Measurements from ENCODE around the gene CXCL11. TPM values are rescaled to one million over a fixed set of nuclear protein-coding genes. Genes with fewer than 3 reads are reported as not detected.

CXCL11 gene
- polyA plus RNA-seq, 2 of the 4 experiments (the other 2 are of a cell fraction) = not detected

DNA sequence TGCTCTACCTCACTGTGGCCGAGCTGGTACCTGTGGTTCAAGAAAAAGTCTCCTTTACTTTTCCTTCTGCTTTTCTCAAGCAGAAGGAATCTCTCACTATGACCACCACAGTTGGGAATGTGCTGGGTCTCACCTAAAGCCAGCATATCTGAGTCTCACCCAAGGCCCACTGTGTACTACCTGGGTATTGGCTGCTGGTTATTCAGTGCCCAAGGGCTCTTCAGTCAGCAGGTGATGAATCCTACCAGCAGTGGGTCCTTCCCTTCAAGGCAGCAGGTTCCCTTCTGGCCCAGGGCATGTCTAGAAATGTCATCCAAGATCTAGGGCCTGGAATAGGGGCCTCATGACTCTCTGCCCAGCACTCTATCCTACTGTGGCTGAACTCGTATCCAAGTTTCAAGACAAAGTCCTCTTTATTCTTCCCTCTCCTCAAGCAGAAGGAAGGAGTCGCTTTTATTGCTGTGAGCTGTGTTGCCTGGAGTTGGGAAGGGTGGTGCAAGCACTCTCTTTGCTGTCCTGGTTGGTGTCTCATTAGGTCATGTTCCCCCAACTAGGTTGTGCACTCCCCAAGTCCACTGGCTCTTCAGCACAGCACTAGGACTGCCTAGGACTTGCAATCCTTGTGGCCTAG, 18.7 kb downstream of the CXCL11 start:
- TF ChIP-seq RNF2 (IDR thresholded peaks at IDR 0.05; ENCODE audit: borderline replicate concordance, low read depth) (no peak), MAFK (IDR thresholded peaks at IDR 0.05; ENCODE audit: partially characterized antibody) (no peak), MAZ (IDR thresholded peaks at IDR 0.05; ENCODE audit: borderline replicate concordance, low read depth, low read length) (no peak), GATA3 (IDR thresholded peaks at IDR 0.05; ENCODE audit: borderline replicate concordance) (no peak), ZFP36 (IDR thresholded peaks at IDR 0.05; ENCODE audit: borderline replicate concordance, partially characterized antibody) (no peak), BHLHE40 (IDR thresholded peaks at IDR 0.05; ENCODE audit: low read depth, low read length) (no peak), HDAC2 (IDR thresholded peaks at IDR 0.05) (no peak), CEBPB (IDR thresholded peaks at IDR 0.05) (no peak), NFE2L2 (conservative IDR thresholded peaks at IDR 0.05; ENCODE audit: low read length) (no peak), SREBF2 (IDR thresholded peaks at IDR 0.05) (no peak), REST (IDR thresholded peaks at IDR 0.05) (no peak), HOXA7 (CRISPR knock-in tag; IDR thresholded peaks at IDR 0.05) (no peak)
- 55% methylated on average over 2 of the region's 3 CpGs for WGBS (ENCODE audit: missing lambda C conversion rate)
- no peak for DNase-seq (ENCODE audit: low read depth in 1 of 2, low spot score in 1 of 2)
- Histone ChIP-seq H3K4me3 (no peak overlapping the region), H3K9me3 (no peaks in the 10 kb centered on the region), H3K27ac (no peak overlapping the region), H3K4me2 (no peak overlapping the region), H3K4me1 (no peaks in the 10 kb centered on the region)
- FAIRE-seq = no peak
- ATAC-seq = no peak
- CTCF ChIA-PET = no interaction called here
- POLR2A ChIA-PET = no interaction called here

- FAIRE-seq (no peak), DNase-seq (ENCODE audit: low read depth in 1 of 2, low spot score in 1 of 2) (no peak), ATAC-seq (no peak)
- Histone ChIP-seq H3K4me1 (no peaks in the 10 kb centered on the region), H3K4me3 (no peak overlapping the region), H3K9me3 (no peaks in the 10 kb centered on the region), H3K27ac (no peak overlapping the region), H3K4me2 (no peak overlapping the region)
- WGBS (ENCODE audit: missing lambda C conversion rate) = 72% methylated on average over 2 of the region's 2 CpGs
- ChIA-PET CTCF (no interaction called here), POLR2A (no interaction called here)
- TF ChIP-seq POLR2A (IDR thresholded peaks at IDR 0.05; ENCODE audit: low read length) (no peak), HOXB5 (CRISPR knock-in tag; IDR thresholded peaks at IDR 0.05) (no peak), KDM1A (IDR thresholded peaks at IDR 0.05; ENCODE audit: low read depth) (no peak), NFE2L2 (conservative IDR thresholded peaks at IDR 0.05; ENCODE audit: low read length) (no peak), RAD21 (conservative IDR thresholded peaks at IDR 0.05 in 1 of 2, IDR thresholded peaks at IDR 0.05 in 1 of 2) (no peak), KDM5A (IDR thresholded peaks at IDR 0.05) (no peak), RARB (CRISPR knock-in tag; IDR thresholded peaks at IDR 0.05) (no peak), FOSL2 (IDR thresholded peaks at IDR 0.05) (no peak), FOSL2 (CRISPR knock-in tag; IDR thresholded peaks at IDR 0.05) (no peak), RCOR1 (IDR thresholded peaks at IDR 0.05; ENCODE audit: low read depth, low read length) (no peak)
- TF ChIP-seq, protein P1, sequence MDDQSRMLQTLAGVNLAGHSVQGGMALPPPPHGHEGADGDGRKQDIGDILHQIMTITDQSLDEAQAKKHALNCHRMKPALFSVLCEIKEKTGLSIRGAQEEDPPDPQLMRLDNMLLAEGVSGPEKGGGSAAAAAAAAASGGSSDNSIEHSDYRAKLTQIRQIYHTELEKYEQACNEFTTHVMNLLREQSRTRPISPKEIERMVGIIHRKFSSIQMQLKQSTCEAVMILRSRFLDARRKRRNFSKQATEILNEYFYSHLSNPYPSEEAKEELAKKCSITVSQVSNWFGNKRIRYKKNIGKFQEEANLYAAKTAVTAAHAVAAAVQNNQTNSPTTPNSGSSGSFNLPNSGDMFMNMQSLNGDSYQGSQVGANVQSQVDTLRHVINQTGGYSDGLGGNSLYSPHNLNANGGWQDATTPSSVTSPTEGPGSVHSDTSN (IDR thresholded peaks at IDR 0.05) = no peak
These were observed 19.5 kb downstream of the CXCL11 start for GRCh38 chr4:76016393-76016792.

- ATAC-seq = no peak
- Histone ChIP-seq H3K27ac (no peak overlapping the region), H3K4me1 (no peaks in the 10 kb centered on the region), H3K4me2 (no peak overlapping the region), H3K9me3 (no peaks in the 10 kb centered on the region), H3K4me3 (no peak overlapping the region)
- ChIA-PET CTCF (interaction anchor here (1.3 kb wide), 1 partner anchor 53 kb away, joined by 4 read pairs; no protein-coding TSS in a partner anchor), POLR2A (no interaction called here)
- WGBS (ENCODE audit: missing lambda C conversion rate) = 0% methylated on average over 1 of the region's 1 CpG
- FAIRE-seq = no peak
- no peak for DNase-seq (ENCODE audit: low read depth in 1 of 2, low spot score in 1 of 2)
- TF ChIP-seq TFCP2L1 (CRISPR knock-in tag; IDR thresholded peaks at IDR 0.05) = no peak
- TF ChIP-seq, protein P2, sequence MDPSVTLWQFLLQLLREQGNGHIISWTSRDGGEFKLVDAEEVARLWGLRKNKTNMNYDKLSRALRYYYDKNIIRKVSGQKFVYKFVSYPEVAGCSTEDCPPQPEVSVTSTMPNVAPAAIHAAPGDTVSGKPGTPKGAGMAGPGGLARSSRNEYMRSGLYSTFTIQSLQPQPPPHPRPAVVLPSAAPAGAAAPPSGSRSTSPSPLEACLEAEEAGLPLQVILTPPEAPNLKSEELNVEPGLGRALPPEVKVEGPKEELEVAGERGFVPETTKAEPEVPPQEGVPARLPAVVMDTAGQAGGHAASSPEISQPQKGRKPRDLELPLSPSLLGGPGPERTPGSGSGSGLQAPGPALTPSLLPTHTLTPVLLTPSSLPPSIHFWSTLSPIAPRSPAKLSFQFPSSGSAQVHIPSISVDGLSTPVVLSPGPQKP (IDR thresholded peaks at IDR 0.05; ENCODE audit: low read depth, low read length) = no peak
- TF ChIP-seq PHF8 (IDR thresholded peaks at IDR 0.05; ENCODE audit: borderline replicate concordance, low read depth) = no peak
- TF ChIP-seq RARB (CRISPR knock-in tag; IDR thresholded peaks at IDR 0.05) = no peak
- TF ChIP-seq EHF (CRISPR knock-in tag; IDR thresholded peaks at IDR 0.05) = no peak
- no peak for TF ChIP-seq RFX5 (IDR thresholded peaks at IDR 0.05)
- no peak for TF ChIP-seq ESRRA (IDR thresholded peaks at IDR 0.05; ENCODE audit: borderline replicate concordance, low read length)
- no peak for TF ChIP-seq HEYL (CRISPR knock-in tag; IDR thresholded peaks at IDR 0.05)
- TF ChIP-seq ATOH8 (CRISPR knock-in tag; IDR thresholded peaks at IDR 0.05; ENCODE audit: low read depth) = no peak
- no peak for TF ChIP-seq NFE2L2 (conservative IDR thresholded peaks at IDR 0.05; ENCODE audit: low read length)
- TF ChIP-seq ZFP36 (IDR thresholded peaks at IDR 0.05; ENCODE audit: borderline replicate concordance, partially characterized antibody) = no peak
These were observed 22.3 kb downstream of the CXCL11 start for GRCh38 chr4:76013540-76013939.

All from A549 (cell line).